Coronary artery (tissue), 2 donors: ENCODE data around the gene HCFC2.

Source experiments
- DNase-seq: peaks from one replicate; pipeline ENCODE4 v3.0.0-alpha.2; 2017; ENCODE audit warnings: low spot score
- H3K27ac ChIP-seq, 2 donors: fragments of 200-600 bp; sonication (generic); one replicate each; pipeline ENCODE4 v1.5.1; 2016 to 2019
- H3K4me3 ChIP-seq: fragments of 200-600 bp; sonication (generic); 2 replicates; pipeline ENCODE4 v1.5.1; 2016; ENCODE audit warnings: mild to moderate bottlenecking, moderate library complexity
- TF ChIP-seq, protein P1 (sequence below): fragments of 200-600 bp; sonication (generic); IDR thresholded peaks from one replicate; pipeline ENCODE4 v1.5.1; 2019; ENCODE audit warnings: antibody characterized with exemption

Gene HCFC2

DNA sequence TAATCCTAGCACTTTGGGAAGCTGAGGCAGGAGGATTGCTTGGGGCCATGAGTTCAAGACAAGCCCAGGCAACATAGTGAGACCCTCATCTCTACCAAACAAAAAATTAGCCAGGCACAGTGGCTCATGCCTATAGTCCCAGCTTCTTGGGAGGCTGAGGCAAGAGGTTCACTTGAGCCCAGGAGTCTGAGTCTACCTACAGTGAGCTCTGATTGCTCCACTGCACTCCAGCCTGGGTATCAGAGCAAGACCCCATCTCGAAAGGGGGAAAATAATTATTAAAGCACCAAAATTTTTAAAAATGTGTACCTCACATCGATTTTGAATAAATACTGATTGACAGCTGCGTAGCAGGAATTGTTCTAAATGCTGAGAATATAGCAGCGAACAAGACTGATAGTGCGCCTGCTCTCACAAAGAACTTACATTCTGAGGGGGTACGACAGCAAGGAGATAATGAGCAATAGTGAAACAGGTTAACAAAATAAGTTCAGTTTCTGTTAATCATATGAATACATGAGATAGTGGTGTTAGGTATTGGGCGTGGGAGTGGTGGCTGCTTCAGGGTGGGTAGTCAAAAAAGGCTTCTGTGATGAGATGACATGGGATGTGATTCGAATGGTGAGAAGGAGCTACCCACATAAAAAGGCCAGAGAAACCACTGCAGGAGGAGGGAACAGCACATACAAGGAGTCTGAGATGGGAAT, 19.6 kb downstream of the HCFC2 start:
- DNase-seq, result no peak
- H3K27ac ChIP-seq, result no peak overlapping the region
- H3K4me3 ChIP-seq, result no peak overlapping the region
- TF ChIP-seq, protein P1, sequence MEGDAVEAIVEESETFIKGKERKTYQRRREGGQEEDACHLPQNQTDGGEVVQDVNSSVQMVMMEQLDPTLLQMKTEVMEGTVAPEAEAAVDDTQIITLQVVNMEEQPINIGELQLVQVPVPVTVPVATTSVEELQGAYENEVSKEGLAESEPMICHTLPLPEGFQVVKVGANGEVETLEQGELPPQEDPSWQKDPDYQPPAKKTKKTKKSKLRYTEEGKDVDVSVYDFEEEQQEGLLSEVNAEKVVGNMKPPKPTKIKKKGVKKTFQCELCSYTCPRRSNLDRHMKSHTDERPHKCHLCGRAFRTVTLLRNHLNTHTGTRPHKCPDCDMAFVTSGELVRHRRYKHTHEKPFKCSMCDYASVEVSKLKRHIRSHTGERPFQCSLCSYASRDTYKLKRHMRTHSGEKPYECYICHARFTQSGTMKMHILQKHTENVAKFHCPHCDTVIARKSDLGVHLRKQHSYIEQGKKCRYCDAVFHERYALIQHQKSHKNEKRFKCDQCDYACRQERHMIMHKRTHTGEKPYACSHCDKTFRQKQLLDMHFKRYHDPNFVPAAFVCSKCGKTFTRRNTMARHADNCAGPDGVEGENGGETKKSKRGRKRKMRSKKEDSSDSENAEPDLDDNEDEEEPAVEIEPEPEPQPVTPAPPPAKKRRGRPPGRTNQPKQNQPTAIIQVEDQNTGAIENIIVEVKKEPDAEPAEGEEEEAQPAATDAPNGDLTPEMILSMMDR, result no peak

DNA sequence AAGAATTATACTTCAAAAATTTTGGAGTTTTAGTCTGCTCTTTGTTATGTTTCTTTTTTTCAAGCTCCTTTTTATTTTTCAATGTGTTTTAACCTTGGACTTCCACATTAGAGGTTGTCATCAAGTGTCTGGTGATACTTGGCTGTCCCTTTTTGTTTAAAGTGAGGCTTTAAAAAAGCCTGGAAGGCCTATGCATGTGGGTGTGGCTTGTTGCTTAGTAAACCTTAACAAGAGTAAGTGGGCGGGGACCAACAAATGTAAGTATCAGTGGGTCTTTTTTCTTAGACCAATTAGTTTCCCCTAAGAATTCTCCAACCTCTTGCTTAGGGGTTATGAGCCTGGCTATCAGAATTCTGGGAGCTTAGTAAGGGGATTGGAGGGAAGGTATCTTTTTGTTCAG, 26.4 kb downstream of the HCFC2 start:
- Histone ChIP-seq H3K27ac (no peak overlapping the region), H3K4me3 (no peak overlapping the region)
- TF ChIP-seq, protein P1, result no peak
- no peak for DNase-seq

DNA sequence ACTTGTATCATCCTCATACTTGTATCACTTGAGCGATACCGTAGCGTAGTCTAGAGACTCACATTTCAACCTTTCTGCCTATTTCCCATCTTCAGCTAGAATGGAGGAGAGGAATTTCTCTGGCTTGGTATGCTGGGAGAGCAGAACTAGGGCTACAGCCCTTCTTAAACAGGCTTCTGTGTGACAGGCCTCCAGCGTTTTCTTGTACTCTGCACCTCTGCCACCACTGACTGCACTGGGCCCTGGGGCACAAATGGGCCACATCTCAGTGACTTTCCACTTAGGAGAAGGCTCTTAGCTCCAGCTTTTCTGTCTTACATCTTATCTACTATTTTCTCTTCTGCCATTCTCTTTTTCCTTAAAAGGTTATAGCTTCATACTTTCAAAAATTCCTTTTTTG, 26.8 kb downstream of the HCFC2 start:
- H3K27ac ChIP-seq, result no peak overlapping the region
- no peak overlapping the region for H3K4me3 ChIP-seq
- DNase-seq, result no peak
- TF ChIP-seq, protein P1, result no peak

DNA sequence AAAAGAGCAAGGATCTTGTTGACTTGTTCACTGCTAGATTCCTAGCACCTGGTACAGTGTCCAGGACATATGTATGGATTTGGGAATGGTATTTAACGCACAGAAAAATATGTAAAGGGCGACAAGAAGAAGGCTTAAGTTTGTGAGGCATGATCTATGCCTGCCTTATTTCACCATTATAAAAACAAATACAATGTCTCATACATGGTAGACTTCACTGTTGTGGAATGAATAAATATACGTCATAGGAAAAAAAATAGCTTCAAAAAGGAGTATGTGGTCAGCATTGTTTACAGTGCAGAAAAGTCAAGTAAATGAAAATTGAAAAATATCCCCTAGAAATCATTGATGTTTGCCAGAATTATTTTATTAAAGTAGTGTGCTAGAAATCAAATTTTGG, 30.0 kb downstream of the HCFC2 start:
- Histone ChIP-seq H3K4me3 (no peak overlapping the region), H3K27ac (no peak overlapping the region)
- no peak for DNase-seq
- TF ChIP-seq, protein P1, result no peak

DNA sequence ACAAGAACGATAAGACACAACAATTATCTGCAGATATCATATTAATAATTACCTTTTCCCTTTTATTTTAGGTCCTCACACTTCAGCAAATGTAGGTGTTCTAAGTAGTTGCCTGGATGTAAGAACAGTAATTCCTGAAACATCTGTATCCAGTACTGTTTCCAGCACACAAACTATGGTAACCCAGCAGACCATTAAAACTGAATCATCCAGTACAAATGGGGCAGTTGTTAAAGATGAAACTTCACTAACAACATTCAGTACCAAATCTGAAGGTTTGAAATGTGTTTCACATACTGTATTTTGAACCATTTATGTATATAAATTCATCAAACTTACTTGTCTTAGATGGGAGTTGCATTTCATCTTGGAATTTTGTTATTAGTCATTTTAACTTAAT, 31.0 kb downstream of the HCFC2 start:
- H3K27ac ChIP-seq, result no peak overlapping the region
- TF ChIP-seq, protein P1, result no peak
- H3K4me3 ChIP-seq, result no peak overlapping the region
- DNase-seq, result no peak

DNA sequence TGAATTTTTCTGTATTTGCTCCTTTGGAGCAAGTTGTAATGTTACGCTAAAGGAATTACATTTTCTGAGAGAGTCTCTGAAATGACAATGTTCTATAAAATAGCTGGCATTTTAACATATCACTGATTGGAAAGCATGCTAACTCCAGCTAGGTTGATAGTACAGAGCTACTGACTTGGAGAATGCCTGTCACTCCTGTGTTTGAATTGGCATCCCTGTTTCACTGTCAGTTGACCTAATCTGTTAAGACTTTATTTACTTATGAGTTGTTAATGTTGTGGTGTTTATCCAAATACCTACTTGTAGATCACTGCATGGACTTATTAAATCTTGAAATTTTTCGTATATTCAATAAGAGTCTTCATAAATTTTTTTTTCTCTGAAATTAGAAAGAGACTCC, 33.6 kb downstream of the HCFC2 start:
- Histone ChIP-seq H3K4me3 (no peak overlapping the region), H3K27ac (no peak overlapping the region)
- TF ChIP-seq, protein P1, result no peak
- DNase-seq, result no peak

DNA sequence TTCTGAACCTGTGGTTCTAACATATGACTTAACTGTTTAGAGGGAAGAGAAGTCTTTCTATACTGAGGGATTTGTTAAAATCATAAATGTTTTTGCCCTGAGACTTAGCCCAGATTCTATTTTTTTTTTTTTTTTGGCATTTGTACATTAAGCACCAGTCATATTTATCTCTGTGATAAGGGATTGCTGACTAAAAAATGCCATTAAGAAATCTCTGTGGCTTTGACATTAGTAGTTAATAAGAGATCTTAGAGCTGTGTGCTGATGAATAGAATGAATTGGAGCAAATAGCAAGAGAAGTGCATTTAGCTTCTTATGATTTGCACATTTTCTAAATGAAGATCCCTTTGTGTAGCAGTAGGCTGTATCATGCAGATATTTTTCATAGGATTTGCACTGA, 41.1 kb downstream of the HCFC2 start:
- Histone ChIP-seq H3K4me3 (no peak overlapping the region), H3K27ac (no peak overlapping the region)
- no peak for DNase-seq
- TF ChIP-seq, protein P1, result no peak
